ENCODE results near the gene CAND2. TPM values are rescaled to one million over a fixed set of nuclear protein-coding genes. Genes with fewer than 3 reads are reported as not detected.

Gene CAND2
- total RNA-seq, 2 donors from 2014 or later = 3.6 to 6.6 TPM

GRCh38 chr3:12759097-12759679, 37.3 kb upstream of the CAND2 start, which contains the start of gene TMEM40:
TMEM40 (minus strand) TSS chr3:12759259; CDS start chr3:12749832, 9,427 bp downstream.
- no peak for ATAC-seq
- intact Hi-C loops (cut with DNase I) = no loop called here
- Histone ChIP-seq H3K27me3 (no peaks in the 10 kb centered on the region), H3K27ac (peak within 1 kb of the TSS in 1 of 4 donors; percentile 44), H3K4me1 (no peaks in the 10 kb centered on the region), H3K9me3 (no peaks in the 10 kb centered on the region), H3K4me3 (no peak within 1 kb of the TSS), H3K36me3 (replicated peaks in 1 of 2; ENCODE audit: insufficient read depth in 1 of 2, low read depth in 2 of 2) (no peaks in the 10 kb centered on the region)
- DNase-seq = no peak
- 84 to 88% methylated on average over 4 to 10 of the region's 10 CpGs for WGBS, 2 donors
- TF ChIP-seq CTCF (IDR thresholded peaks at IDR 0.05) (no peak), POLR2A (IDR thresholded peaks at IDR 0.05) (no peak)

- H3K4me1 ChIP-seq = no peaks in the 10 kb centered on the region
- DNase-seq = no peak
- intact Hi-C loops (cut with DNase I) = no loop called here
- WGBS, 2 donors = 52 to 70% methylated on average over 7 to 8 of the region's 8 CpGs
- no peak overlapping the region for H3K4me3 ChIP-seq
- H3K36me3 ChIP-seq (replicated peaks in 1 of 2; ENCODE audit: insufficient read depth in 1 of 2, low read depth in 2 of 2) = no peaks in the 10 kb centered on the region
- TF ChIP-seq POLR2A (IDR thresholded peaks at IDR 0.05) (no peak), CTCF (IDR thresholded peaks at IDR 0.05) (no peak)
- no peaks in the 10 kb centered on the region for H3K9me3 ChIP-seq
- no peaks in the 10 kb centered on the region for H3K27me3 ChIP-seq
- ATAC-seq = no peak
- no peak overlapping the region for H3K27ac ChIP-seq
Observed at GRCh38 chr3:12759693-12760565, 36.6 kb upstream of the CAND2 start.

DNA sequence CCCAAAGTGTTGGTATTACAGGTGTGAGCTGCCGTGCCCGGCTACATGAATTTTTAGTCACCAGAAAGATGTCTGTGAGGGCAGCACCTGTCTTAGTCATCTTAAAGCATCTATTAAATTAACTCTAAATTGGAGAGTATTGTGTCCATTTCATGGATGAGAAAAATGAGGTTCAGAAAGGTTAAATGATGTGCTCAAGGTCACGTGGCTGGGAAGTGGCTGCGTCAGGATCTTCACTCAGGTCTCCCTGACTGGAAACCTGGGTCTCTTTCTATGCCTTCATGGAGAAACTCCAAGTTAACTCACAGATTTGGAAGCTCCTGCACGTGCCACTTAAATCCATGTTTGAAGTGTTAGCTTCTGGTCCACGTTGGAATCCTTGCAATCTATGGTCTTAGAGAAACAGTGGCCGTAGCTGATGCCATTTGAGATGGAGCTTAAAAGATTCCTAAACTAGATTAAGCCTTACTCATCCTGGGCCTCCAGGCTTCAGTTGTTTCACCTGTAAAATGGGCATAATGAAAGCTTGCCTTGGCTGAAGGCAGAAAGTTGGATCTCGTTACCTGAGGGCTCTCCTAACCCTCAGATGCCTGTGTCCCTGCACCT, 32.2 kb upstream of the CAND2 start:
- ATAC-seq (no peak), DNase-seq (no peak)
- H3K27ac ChIP-seq = no peak overlapping the region
- no peak overlapping the region for H3K4me3 ChIP-seq
- no peak for TF ChIP-seq CTCF (IDR thresholded peaks at IDR 0.05)
- TF ChIP-seq POLR2A (IDR thresholded peaks at IDR 0.05) = no peak
- no peaks in the 10 kb centered on the region for H3K9me3 ChIP-seq
- H3K36me3 ChIP-seq (replicated peaks in 1 of 2; ENCODE audit: insufficient read depth in 1 of 2, low read depth in 2 of 2) = no peaks in the 10 kb centered on the region
- intact Hi-C loops (cut with DNase I) = no loop called here
- H3K27me3 ChIP-seq = no peaks in the 10 kb centered on the region
- no peaks in the 10 kb centered on the region for H3K4me1 ChIP-seq
- 68 to 76% methylated on average over 8 of the region's 8 CpGs for WGBS, 2 donors

DNA sequence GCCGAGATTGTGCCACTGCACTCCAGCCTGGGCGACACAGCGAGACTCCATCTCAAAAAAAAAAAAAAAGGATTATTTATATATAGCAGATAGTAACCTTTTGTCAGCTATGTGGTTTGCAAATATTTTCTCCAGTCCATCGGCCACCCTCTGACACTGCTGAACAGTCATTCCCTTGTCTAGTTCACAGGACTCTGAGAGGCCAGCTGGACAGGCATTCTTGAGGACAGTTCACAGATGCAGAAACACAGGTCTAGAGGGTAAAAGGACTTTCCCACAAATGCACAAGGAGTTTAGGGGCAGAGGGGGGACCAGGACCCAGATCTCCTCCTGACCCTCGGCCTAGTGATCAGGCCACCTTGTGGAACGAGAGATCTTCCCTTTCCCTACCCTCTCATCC, 29.9 kb upstream of the CAND2 start:
- H3K4me1 ChIP-seq = no peaks in the 10 kb centered on the region
- H3K27ac ChIP-seq = no peak overlapping the region
- 70 to 85% methylated on average over 6 of the region's 6 CpGs for WGBS, 2 donors
- TF ChIP-seq CTCF (IDR thresholded peaks at IDR 0.05) = no peak
- TF ChIP-seq POLR2A (IDR thresholded peaks at IDR 0.05) = no peak
- H3K9me3 ChIP-seq = no peaks in the 10 kb centered on the region
- no peaks in the 10 kb centered on the region for H3K27me3 ChIP-seq
- DNase-seq (no peak), ATAC-seq (no peak)
- H3K36me3 ChIP-seq (replicated peaks in 1 of 2; ENCODE audit: insufficient read depth in 1 of 2, low read depth in 2 of 2) = no peaks in the 10 kb centered on the region
- no peak overlapping the region for H3K4me3 ChIP-seq
- intact Hi-C loops (cut with DNase I) = no loop called here

Data from body of pancreas (tissue), 4 donors.